Astrocyte (in vitro differentiated cells and primary cell): ENCODE data around the gene ATP6V1G2. TPM values are rescaled to one million over a fixed set of nuclear protein-coding genes. Genes with fewer than 3 reads are reported as not detected.
"Not testable (repeated sequence)": the region's sequence is repeated elsewhere in the genome, so short reads cannot be mapped to it uniquely, and the experiment has no call there.

ENCODE experiments used
- DNase-seq: peaks from one replicate; pipeline ENCODE4 v3.0.0-alpha.2; 2010; ENCODE audit warnings: low read depth
- FAIRE-seq: peaks from 2 replicates; lab custom pipeline; 2011; peaks lifted over from hg19 to GRCh38; lab: Jason Lieb, UNC
- H2AFZ ChIP-seq: 2 replicates; pipeline ENCODE4 v1.6.0; 2012; ENCODE audit warnings: low read depth, low read length, inconsistent platforms
- H3K27ac ChIP-seq: 2 replicates; pipeline ENCODE4 v1.5.1; 2011; ENCODE audit warnings: low read depth, low read length, inconsistent platforms
- H3K27me3 ChIP-seq: 2 replicates; pipeline ENCODE4 v1.6.0; 2011; ENCODE audit warnings: low read length, inconsistent platforms; ENCODE audit not compliant: insufficient read depth
- H3K36me3 ChIP-seq: 2 replicates; pipeline ENCODE4 v1.5.1; 2011; ENCODE audit warnings: low read length, inconsistent platforms; ENCODE audit not compliant: insufficient read depth
- H3K4me1 ChIP-seq: 2 replicates; pipeline ENCODE4 v1.5.1; 2011; ENCODE audit warnings: low read length, inconsistent platforms; ENCODE audit not compliant: insufficient read depth
- H3K4me2 ChIP-seq: 2 replicates; pipeline ENCODE4 v1.6.0; 2012; ENCODE audit warnings: low read length, inconsistent platforms
- H3K4me3 ChIP-seq: 2 replicates; pipeline ENCODE4 v1.5.1; 2011; ENCODE audit warnings: low read depth, mild to moderate bottlenecking, low read length, inconsistent platforms; ENCODE audit not compliant: insufficient read depth
- H3K79me2 ChIP-seq: 2 replicates; pipeline ENCODE4 v1.6.0; 2012; ENCODE audit warnings: mild to moderate bottlenecking, low read length, inconsistent platforms; ENCODE audit not compliant: insufficient read depth
- H3K9ac ChIP-seq: 2 replicates; pipeline ENCODE4 v1.6.0; 2012; ENCODE audit warnings: mild to moderate bottlenecking, low read length, inconsistent platforms
- H3K9me3 ChIP-seq: 2 replicates; pipeline ENCODE4 v1.5.1; 2012; ENCODE audit warnings: low read depth, mild to moderate bottlenecking, low read length, inconsistent platforms; ENCODE audit not compliant: insufficient read depth
- H4K20me1 ChIP-seq: 2 replicates; pipeline ENCODE4 v1.6.0; 2012; ENCODE audit warnings: low read length, inconsistent platforms; ENCODE audit not compliant: insufficient read depth
- H3K27ac Mint-ChIP-seq: one replicate; pipeline ENCODE4 v1.8.0; 2021; ENCODE audit warnings: mild to moderate bottlenecking, mixed read lengths; ENCODE audit not compliant: unreplicated experiment
- H3K27me3 Mint-ChIP-seq: one replicate; pipeline ENCODE4 v1.8.0; 2021; ENCODE audit warnings: low read depth, mixed read lengths; ENCODE audit not compliant: unreplicated experiment
- H3K36me3 Mint-ChIP-seq: one replicate; pipeline ENCODE4 v1.8.0; 2021; ENCODE audit warnings: low read depth, mixed read lengths; ENCODE audit not compliant: unreplicated experiment
- H3K4me1 Mint-ChIP-seq: one replicate; pipeline ENCODE4 v1.8.0; 2021; ENCODE audit warnings: low read depth, mixed read lengths; ENCODE audit not compliant: unreplicated experiment
- H3K4me3 Mint-ChIP-seq: one replicate; pipeline ENCODE4 v1.8.0; 2021; ENCODE audit warnings: mild to moderate bottlenecking, moderate library complexity, mixed read lengths; ENCODE audit not compliant: unreplicated experiment
- H3K9me3 Mint-ChIP-seq: one replicate; pipeline ENCODE4 v1.8.0; 2021; ENCODE audit warnings: mild to moderate bottlenecking, mixed read lengths; ENCODE audit not compliant: unreplicated experiment
- CTCF ChIP-seq: IDR thresholded peaks from 2 replicates; pipeline ENCODE4 v1.5.1; 2011; ENCODE audit warnings: low read depth, mild to moderate bottlenecking, inconsistent platforms, low read length, moderate library complexity; ENCODE audit not compliant: insufficient read depth
- EZH2 ChIP-seq: IDR thresholded peaks from 2 replicates; pipeline ENCODE4 v1.6.1; 2012; ENCODE audit warnings: mild to moderate bottlenecking, low read length, inconsistent platforms; ENCODE audit not compliant: insufficient read depth
- total RNA-seq: library from RNA; stranded (reverse); gene quantifications from 2 replicates; pipeline ENCODE4 v1.2.1, GENCODE V29; 2021

Gene ATP6V1G2
- total RNA-seq, 1 donor from 2014 or later, result 2.6 TPM

- no peaks in the 10 kb centered on the region for H3K27me3 Mint-ChIP-seq
- H3K9me3 Mint-ChIP-seq, result peaks cover 2% of the 10 kb centered on the region
- H3K27ac Mint-ChIP-seq, result no peak overlapping the region
- no peaks in the 10 kb centered on the region for H3K9me3 ChIP-seq
- H3K36me3 Mint-ChIP-seq, result peaks cover 19% of the 10 kb centered on the region
- H2AFZ ChIP-seq, result no peak overlapping the region
- DNase-seq (no peak), FAIRE-seq (no peak)
- H3K79me2 ChIP-seq, result peaks cover 4% of the 10 kb centered on the region
- H3K27ac ChIP-seq, result no peak overlapping the region
- TF ChIP-seq CTCF, result no peak
- no peak for TF ChIP-seq EZH2
- peaks cover 29% of the 10 kb centered on the region for H3K4me1 ChIP-seq
- peaks cover 7% of the 10 kb centered on the region for H3K36me3 ChIP-seq
- peaks cover 29% of the 10 kb centered on the region for H3K4me1 Mint-ChIP-seq
- no peaks in the 10 kb centered on the region for H4K20me1 ChIP-seq
- no peak overlapping the region for H3K9ac ChIP-seq
- no peak overlapping the region for H3K4me3 ChIP-seq
- no peaks in the 10 kb centered on the region for H3K27me3 ChIP-seq
- no peak overlapping the region for H3K4me3 Mint-ChIP-seq
- no peak overlapping the region for H3K4me2 ChIP-seq
These were observed 11.3 kb upstream of the ATP6V1G2 start for GRCh38 chr6:31557443-31558317.

GRCh38 chr6:31556307-31556706, 9.9 kb upstream of the ATP6V1G2 start:
- no peaks in the 10 kb centered on the region for H3K9me3 ChIP-seq
- FAIRE-seq (no peak), DNase-seq (no peak)
- H2AFZ ChIP-seq, result no peak overlapping the region
- no peak overlapping the region for H3K4me2 ChIP-seq
- H4K20me1 ChIP-seq, result no peaks in the 10 kb centered on the region
- Mint-ChIP-seq H3K27me3 (no peaks in the 10 kb centered on the region), H3K36me3 (peaks cover 22% of the 10 kb centered on the region), H3K4me1 (peaks cover 25% of the 10 kb centered on the region), H3K9me3 (no peaks in the 10 kb centered on the region), H3K27ac (no peak overlapping the region), H3K4me3 (no peak overlapping the region)
- no peak overlapping the region for H3K4me3 ChIP-seq
- no peaks in the 10 kb centered on the region for H3K27me3 ChIP-seq
- H3K79me2 ChIP-seq, result peaks cover 4% of the 10 kb centered on the region
- no peak overlapping the region for H3K9ac ChIP-seq
- H3K36me3 ChIP-seq, result peaks cover 7% of the 10 kb centered on the region
- peaks cover 29% of the 10 kb centered on the region for H3K4me1 ChIP-seq
- TF ChIP-seq CTCF (no peak), EZH2 (no peak)
- no peak overlapping the region for H3K27ac ChIP-seq

GRCh38 chr6:31551371-31551770, 5.0 kb upstream of the ATP6V1G2 start:
- not testable (repeated sequence) for FAIRE-seq, H3K27me3 ChIP-seq, H3K27ac ChIP-seq, H3K9me3 ChIP-seq, H3K36me3 ChIP-seq, DNase-seq, H4K20me1 ChIP-seq, H3K27ac Mint-ChIP-seq, H2AFZ ChIP-seq, H3K9me3 Mint-ChIP-seq, H3K4me3 ChIP-seq, H3K4me3 Mint-ChIP-seq, H3K4me2 ChIP-seq, H3K27me3 Mint-ChIP-seq
- Mint-ChIP-seq H3K36me3 (peaks cover 11% of the 10 kb centered on the region), H3K4me1 (peaks cover 11% of the 10 kb centered on the region)
- H3K4me1 ChIP-seq, result peaks cover 15% of the 10 kb centered on the region
- peaks cover 17% of the 10 kb centered on the region for H3K79me2 ChIP-seq
- peak overlapping the region; percentile 33 for H3K9ac ChIP-seq
- peak; percentile 28 for TF ChIP-seq CTCF
